Panc1 (cell line): Measurements from ENCODE around the gene CDC6.

Source experiments
- POLR2AphosphoS5 ChIP-seq: IDR thresholded peaks from 2 replicates; pipeline ENCODE4 v1.6.1; 2012; ENCODE audit warnings: mild to moderate bottlenecking, low read depth, low read length, moderate library complexity
- TCF7L2 ChIP-seq: IDR thresholded peaks from 2 replicates; pipeline ENCODE4 v1.6.1; 2011; ENCODE audit warnings: mild to moderate bottlenecking, low read depth, low read length, inconsistent platforms
- TF ChIP-seq, protein P1 (sequence below): fragments of 450-650 bp; IDR thresholded peaks from 2 replicates; pipeline ENCODE4 v1.5.1; 2017; ENCODE audit warnings: mild to moderate bottlenecking
- TF ChIP-seq, protein P2 (sequence below), 2 experiments: IDR thresholded peaks; 2 replicates each; pipeline ENCODE4 v1.6.1; 2011 to 2012; ENCODE audit warnings: low read depth in 2 of 2, control low read depth in 1 of 2, low read length in 1 of 2, mild to moderate bottlenecking in 1 of 2, moderate library complexity in 1 of 2; ENCODE audit not compliant: insufficient read depth in 1 of 2

DNA sequence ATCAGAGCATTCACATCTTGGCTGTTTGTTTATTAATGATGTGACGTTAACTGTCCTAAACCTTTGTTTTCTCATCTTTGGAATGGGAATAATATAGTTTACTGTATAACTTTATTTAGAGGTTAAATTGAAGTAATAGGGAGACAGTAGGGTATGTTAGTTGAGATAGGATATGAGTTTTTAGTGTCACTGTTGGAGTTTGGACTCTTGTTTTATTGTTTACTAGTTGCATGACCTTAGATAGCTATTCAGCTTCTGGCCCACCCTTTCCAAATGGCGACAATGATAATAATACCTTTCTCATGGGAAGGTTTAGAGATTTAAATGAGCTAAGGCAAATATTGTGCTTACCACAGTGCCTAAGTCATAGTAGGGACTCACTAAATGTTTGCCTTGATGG lies 28.2 kb upstream of the CDC6 start:
- TF ChIP-seq, protein P1, sequence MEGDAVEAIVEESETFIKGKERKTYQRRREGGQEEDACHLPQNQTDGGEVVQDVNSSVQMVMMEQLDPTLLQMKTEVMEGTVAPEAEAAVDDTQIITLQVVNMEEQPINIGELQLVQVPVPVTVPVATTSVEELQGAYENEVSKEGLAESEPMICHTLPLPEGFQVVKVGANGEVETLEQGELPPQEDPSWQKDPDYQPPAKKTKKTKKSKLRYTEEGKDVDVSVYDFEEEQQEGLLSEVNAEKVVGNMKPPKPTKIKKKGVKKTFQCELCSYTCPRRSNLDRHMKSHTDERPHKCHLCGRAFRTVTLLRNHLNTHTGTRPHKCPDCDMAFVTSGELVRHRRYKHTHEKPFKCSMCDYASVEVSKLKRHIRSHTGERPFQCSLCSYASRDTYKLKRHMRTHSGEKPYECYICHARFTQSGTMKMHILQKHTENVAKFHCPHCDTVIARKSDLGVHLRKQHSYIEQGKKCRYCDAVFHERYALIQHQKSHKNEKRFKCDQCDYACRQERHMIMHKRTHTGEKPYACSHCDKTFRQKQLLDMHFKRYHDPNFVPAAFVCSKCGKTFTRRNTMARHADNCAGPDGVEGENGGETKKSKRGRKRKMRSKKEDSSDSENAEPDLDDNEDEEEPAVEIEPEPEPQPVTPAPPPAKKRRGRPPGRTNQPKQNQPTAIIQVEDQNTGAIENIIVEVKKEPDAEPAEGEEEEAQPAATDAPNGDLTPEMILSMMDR = no peak
- TF ChIP-seq POLR2AphosphoS5 (no peak), TCF7L2 (no peak)
- TF ChIP-seq, protein P2, sequence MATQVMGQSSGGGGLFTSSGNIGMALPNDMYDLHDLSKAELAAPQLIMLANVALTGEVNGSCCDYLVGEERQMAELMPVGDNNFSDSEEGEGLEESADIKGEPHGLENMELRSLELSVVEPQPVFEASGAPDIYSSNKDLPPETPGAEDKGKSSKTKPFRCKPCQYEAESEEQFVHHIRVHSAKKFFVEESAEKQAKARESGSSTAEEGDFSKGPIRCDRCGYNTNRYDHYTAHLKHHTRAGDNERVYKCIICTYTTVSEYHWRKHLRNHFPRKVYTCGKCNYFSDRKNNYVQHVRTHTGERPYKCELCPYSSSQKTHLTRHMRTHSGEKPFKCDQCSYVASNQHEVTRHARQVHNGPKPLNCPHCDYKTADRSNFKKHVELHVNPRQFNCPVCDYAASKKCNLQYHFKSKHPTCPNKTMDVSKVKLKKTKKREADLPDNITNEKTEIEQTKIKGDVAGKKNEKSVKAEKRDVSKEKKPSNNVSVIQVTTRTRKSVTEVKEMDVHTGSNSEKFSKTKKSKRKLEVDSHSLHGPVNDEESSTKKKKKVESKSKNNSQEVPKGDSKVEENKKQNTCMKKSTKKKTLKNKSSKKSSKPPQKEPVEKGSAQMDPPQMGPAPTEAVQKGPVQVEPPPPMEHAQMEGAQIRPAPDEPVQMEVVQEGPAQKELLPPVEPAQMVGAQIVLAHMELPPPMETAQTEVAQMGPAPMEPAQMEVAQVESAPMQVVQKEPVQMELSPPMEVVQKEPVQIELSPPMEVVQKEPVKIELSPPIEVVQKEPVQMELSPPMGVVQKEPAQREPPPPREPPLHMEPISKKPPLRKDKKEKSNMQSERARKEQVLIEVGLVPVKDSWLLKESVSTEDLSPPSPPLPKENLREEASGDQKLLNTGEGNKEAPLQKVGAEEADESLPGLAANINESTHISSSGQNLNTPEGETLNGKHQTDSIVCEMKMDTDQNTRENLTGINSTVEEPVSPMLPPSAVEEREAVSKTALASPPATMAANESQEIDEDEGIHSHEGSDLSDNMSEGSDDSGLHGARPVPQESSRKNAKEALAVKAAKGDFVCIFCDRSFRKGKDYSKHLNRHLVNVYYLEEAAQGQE (IDR thresholded peaks at IDR 0.05; ENCODE audit: insufficient read depth in 1 of 2, low read depth in 2 of 2, low read length in 1 of 2) = no peak
